ENCODE data around the gene CHRDL2.

- TF ChIP-seq ISL1 (CRISPR knock-in tag; IDR thresholded peaks at IDR 0.05) = no peak
- TF ChIP-seq PATZ1 (CRISPR knock-in tag; IDR thresholded peaks at IDR 0.05; ENCODE audit: borderline replicate concordance) = no peak
- no peak for TF ChIP-seq CSDC2 (CRISPR knock-in tag; IDR thresholded peaks at IDR 0.05)
- TF ChIP-seq TCF4 (CRISPR knock-in tag; IDR thresholded peaks at IDR 0.05; ENCODE audit: borderline replicate concordance) = no peak
- TF ChIP-seq RARB (CRISPR knock-in tag; IDR thresholded peaks at IDR 0.05) = no peak
- no peak for TF ChIP-seq ZNF8 (CRISPR knock-in tag; IDR thresholded peaks at IDR 0.05)
- no peak for TF ChIP-seq TSHZ2 (CRISPR knock-in tag; IDR thresholded peaks at IDR 0.05)
- TF ChIP-seq ZFP30 (CRISPR knock-in tag; IDR thresholded peaks at IDR 0.05) = no peak
- no peak for TF ChIP-seq CREB5 (CRISPR knock-in tag; IDR thresholded peaks at IDR 0.05; ENCODE audit: low read depth)
- no peak for TF ChIP-seq ZFP3 (CRISPR knock-in tag; IDR thresholded peaks at IDR 0.05)
- TF ChIP-seq OSR1 (CRISPR knock-in tag; IDR thresholded peaks at IDR 0.05) = no peak
- TF ChIP-seq ESRRG (CRISPR knock-in tag; IDR thresholded peaks at IDR 0.05) = no peak
- no peak for TF ChIP-seq POU6F1 (CRISPR knock-in tag; IDR thresholded peaks at IDR 0.05; ENCODE audit: borderline replicate concordance, low read depth)
- TF ChIP-seq PPARA (CRISPR knock-in tag; IDR thresholded peaks at IDR 0.05; ENCODE audit: borderline replicate concordance) = no peak
Measured at GRCh38 chr11:74679513-74679865, 51.7 kb downstream of the CHRDL2 start.

Measured in SK-N-SH treated with all-trans-retinoic acid at 6 μM for 48 hours (cell line).